ENCODE data around the gene BIVM.

BIVM gene

GRCh38 chr13:102845630-102846260 lies 46.8 kb downstream of the BIVM start, which contains the start of gene ERCC5:
TSS of gene ERCC5 (plus strand) at chr13:102846032. CDS start at chr13:102846267, 235 bp downstream.
- peak; percentile 83 for DNase-seq

- peak; percentile 28 for DNase-seq
Measured at GRCh38 chr13:102846261-102847015, 47.5 kb downstream of the BIVM start.

- peak; percentile 5 for DNase-seq
Measured at GRCh38 chr13:102847272-102848234, 48.6 kb downstream of the BIVM start.

GRCh38 chr13:102848956-102849355 lies 50.0 kb downstream of the BIVM start:
- no peak for DNase-seq

GRCh38 chr13:102852556-102852955 lies 53.6 kb downstream of the BIVM start:
- DNase-seq = no peak

GRCh38 chr13:102854675-102855074 lies 55.8 kb downstream of the BIVM start:
- no peak for DNase-seq

GRCh38 chr13:102856557-102856956 lies 57.6 kb downstream of the BIVM start:
- no peak for DNase-seq

- no peak for DNase-seq
Measured at GRCh38 chr13:102862624-102863210, 63.8 kb downstream of the BIVM start.

GRCh38 chr13:102863590-102863989 lies 64.7 kb downstream of the BIVM start:
- DNase-seq = no peak

- DNase-seq = no peak
Measured at GRCh38 chr13:102868366-102868936, 69.5 kb downstream of the BIVM start.

- DNase-seq = no peak
Measured at GRCh38 chr13:102869948-102870676, 71.2 kb downstream of the BIVM start.

- DNase-seq = no peak
Measured at GRCh38 chr13:102870677-102871415, 71.9 kb downstream of the BIVM start.

- no peak for DNase-seq
Measured at GRCh38 chr13:102872131-102872530, 73.2 kb downstream of the BIVM start.

- no peak for DNase-seq
Measured at GRCh38 chr13:102872531-102872930, 73.6 kb downstream of the BIVM start.

GRCh38 chr13:102873653-102874052 lies 74.7 kb downstream of the BIVM start:
- no peak for DNase-seq

- DNase-seq = no peak
Measured at GRCh38 chr13:102875256-102875655, 76.3 kb downstream of the BIVM start.

GRCh38 chr13:102877303-102877702 lies 78.4 kb downstream of the BIVM start:
- DNase-seq = no peak

- DNase-seq = no peak
Measured at GRCh38 chr13:102878481-102878880, 79.6 kb downstream of the BIVM start.

- no peak for DNase-seq
Measured at GRCh38 chr13:102879793-102880499, 81.0 kb downstream of the BIVM start.
